Activated naive CD4-positive, alpha-beta T cell treated with anti-CD3 and anti-CD28 coated beads for 36 hours (primary cell): ENCODE measurements around the gene P2RX1. TPM values are rescaled to one million over a fixed set of nuclear protein-coding genes. Genes with fewer than 3 reads are reported as not detected.

ENCODE experiments used
- CTCF ChIA-PET: fragments of 350-600 bp; sonication (Branson Sonifier 250); formaldehyde crosslinking; loops from one replicate; lab custom pipeline; 2021; ENCODE audit warnings: antibody characterized with exemption; lab: Charles Lee
- DNase-seq: peaks from one replicate; pipeline ENCODE4 v3.0.0-alpha.2; 2020
- H3K27ac Mint-ChIP-seq: one replicate; pipeline ENCODE4 v1.8.0; 2021; ENCODE audit warnings: mild to moderate bottlenecking, mixed read lengths
- H3K27me3 Mint-ChIP-seq: one replicate; pipeline ENCODE4 v1.8.0; 2021; ENCODE audit warnings: low read depth, mixed read lengths
- H3K36me3 Mint-ChIP-seq: one replicate; pipeline ENCODE4 v1.8.0; 2021; ENCODE audit warnings: low read depth, mixed read lengths
- H3K4me1 Mint-ChIP-seq: one replicate; pipeline ENCODE4 v1.8.0; 2021; ENCODE audit warnings: low read depth, mixed read lengths
- H3K4me3 Mint-ChIP-seq: one replicate; pipeline ENCODE4 v1.8.0; 2021; ENCODE audit warnings: mild to moderate bottlenecking, moderate library complexity, mixed read lengths
- H3K9me3 Mint-ChIP-seq: one replicate; pipeline ENCODE4 v1.8.0; 2021; ENCODE audit warnings: mixed read lengths
- intact Hi-C: fragments of 100-400 bp; cut with micrococcal nuclease; formaldehyde crosslinking; loops from one replicate; pipeline ENCODE4 v1.15.1; 2023
- total RNA-seq, 2 experiments: library from RNA; stranded (reverse); gene quantifications; one replicate each; pipeline ENCODE4 v1.2.3, GENCODE V29; 2021

The P2RX1 gene
- total RNA-seq, 2 experiments from 2014 or later: 0.10 to 0.17 TPM

- Mint-ChIP-seq H3K9me3 (no peaks in the 10 kb centered on the region), H3K4me1 (no peaks in the 10 kb centered on the region), H3K36me3 (peaks cover 1% of the 10 kb centered on the region), H3K27ac (no peak overlapping the region), H3K4me3 (no peak overlapping the region), H3K27me3 (no peaks in the 10 kb centered on the region)
- intact Hi-C loops: no loop called here
- CTCF ChIA-PET: interaction anchor here (2.1 kb wide), 1 partner anchor 15 kb away, joined by 6 read pairs; no protein-coding TSS in a partner anchor
- DNase-seq: no peak
These were observed 12.9 kb upstream of the P2RX1 start for GRCh38 chr17:3929181-3929580.

GRCh38 chr17:3928406-3928805, 12.1 kb upstream of the P2RX1 start:
- CTCF ChIA-PET: interaction anchor here (2.1 kb wide), 1 partner anchor 14 kb away, joined by 6 read pairs; no protein-coding TSS in a partner anchor
- Mint-ChIP-seq H3K36me3 (peaks cover 1% of the 10 kb centered on the region), H3K4me1 (no peaks in the 10 kb centered on the region), H3K27ac (no peak overlapping the region), H3K4me3 (no peak overlapping the region), H3K27me3 (no peaks in the 10 kb centered on the region), H3K9me3 (no peaks in the 10 kb centered on the region)
- intact Hi-C loops: no loop called here
- no peak for DNase-seq

GRCh38 chr17:3927628-3928340, 11.5 kb upstream of the P2RX1 start:
- no peaks in the 10 kb centered on the region for H3K27me3 Mint-ChIP-seq
- CTCF ChIA-PET: interaction anchor here (2.1 kb wide), 1 partner anchor 14 kb away, joined by 6 read pairs; no protein-coding TSS in a partner anchor
- intact Hi-C loops: no loop called here

GRCh38 chr17:3926860-3927627, 10.8 kb upstream of the P2RX1 start:
- intact Hi-C loops: no loop called here
- Mint-ChIP-seq H3K9me3 (no peaks in the 10 kb centered on the region), H3K27ac (no peak overlapping the region), H3K4me3 (no peak overlapping the region), H3K36me3 (peaks cover 1% of the 10 kb centered on the region), H3K4me1 (no peaks in the 10 kb centered on the region), H3K27me3 (no peaks in the 10 kb centered on the region)
- CTCF ChIA-PET: interaction anchor here (2.1 kb wide), 1 partner anchor 13 kb away, joined by 6 read pairs; no protein-coding TSS in a partner anchor
- DNase-seq: no peak

More at GRCh38 chr17:3927628-3928340, 11.5 kb upstream of the P2RX1 start:
- DNase-seq: no peak
- no peak overlapping the region for H3K27ac Mint-ChIP-seq
- H3K4me1 Mint-ChIP-seq: no peaks in the 10 kb centered on the region
- no peak overlapping the region for H3K4me3 Mint-ChIP-seq
- H3K9me3 Mint-ChIP-seq: no peaks in the 10 kb centered on the region
- H3K36me3 Mint-ChIP-seq: peaks cover 1% of the 10 kb centered on the region

GRCh38 chr17:3925684-3926485, 9.6 kb upstream of the P2RX1 start:
- no peak overlapping the region for H3K27ac Mint-ChIP-seq
- H3K4me3 Mint-ChIP-seq: no peak overlapping the region
- peaks cover 1% of the 10 kb centered on the region for H3K36me3 Mint-ChIP-seq
- H3K9me3 Mint-ChIP-seq: no peaks in the 10 kb centered on the region
- no peak for DNase-seq
- intact Hi-C loops: no loop called here
- no peaks in the 10 kb centered on the region for H3K4me1 Mint-ChIP-seq
- no peaks in the 10 kb centered on the region for H3K27me3 Mint-ChIP-seq
- CTCF ChIA-PET: no interaction called here

- Mint-ChIP-seq H3K4me1 (no peaks in the 10 kb centered on the region), H3K36me3 (no peaks in the 10 kb centered on the region)
- CTCF ChIA-PET: interaction anchor here (0.7 kb wide), 1 partner anchor 11 kb away, joined by 3 read pairs; no protein-coding TSS in a partner anchor
These were observed 8.5 kb upstream of the P2RX1 start for GRCh38 chr17:3924512-3925350.

GRCh38 chr17:3923466-3924190, 7.4 kb upstream of the P2RX1 start:
- Mint-ChIP-seq H3K36me3 (no peaks in the 10 kb centered on the region), H3K9me3 (no peaks in the 10 kb centered on the region), H3K4me1 (no peaks in the 10 kb centered on the region), H3K27ac (no peak overlapping the region), H3K4me3 (no peak overlapping the region), H3K27me3 (no peaks in the 10 kb centered on the region)
- CTCF ChIA-PET: interaction anchor here (0.8 kb wide), 1 partner anchor 10 kb away, joined by 5 read pairs; no protein-coding TSS in a partner anchor
- intact Hi-C loops: no loop called here
- DNase-seq: no peak

More at GRCh38 chr17:3924512-3925350, 8.5 kb upstream of the P2RX1 start:
- intact Hi-C loops: no loop called here
- DNase-seq: no peak
- Mint-ChIP-seq H3K27me3 (no peaks in the 10 kb centered on the region), H3K4me3 (no peak overlapping the region), H3K9me3 (no peaks in the 10 kb centered on the region), H3K27ac (no peak overlapping the region)

GRCh38 chr17:3922765-3923164, 6.5 kb upstream of the P2RX1 start:
- no peaks in the 10 kb centered on the region for H3K9me3 Mint-ChIP-seq
- no peak overlapping the region for H3K4me3 Mint-ChIP-seq
- CTCF ChIA-PET: interaction anchor here (0.8 kb wide), 1 partner anchor 9 kb away, joined by 5 read pairs; no protein-coding TSS in a partner anchor
- H3K27me3 Mint-ChIP-seq: no peaks in the 10 kb centered on the region
- intact Hi-C loops: no loop called here
- H3K4me1 Mint-ChIP-seq: no peaks in the 10 kb centered on the region
- no peaks in the 10 kb centered on the region for H3K36me3 Mint-ChIP-seq
- no peak overlapping the region for H3K27ac Mint-ChIP-seq
- DNase-seq: no peak

GRCh38 chr17:3921502-3922319, 5.4 kb upstream of the P2RX1 start:
- no peak for DNase-seq
- no peak overlapping the region for H3K4me3 Mint-ChIP-seq
- H3K9me3 Mint-ChIP-seq: no peaks in the 10 kb centered on the region
- H3K27me3 Mint-ChIP-seq: no peaks in the 10 kb centered on the region
- peaks cover 4% of the 10 kb centered on the region for H3K4me1 Mint-ChIP-seq
- H3K36me3 Mint-ChIP-seq: no peaks in the 10 kb centered on the region
- intact Hi-C loops: no loop called here
- no peak overlapping the region for H3K27ac Mint-ChIP-seq
- CTCF ChIA-PET: interaction anchor here (0.8 to 1.3 kb wide), 2 partner anchors 8 to 184 kb away, joined by 3 to 6 read pairs; no protein-coding TSS in a partner anchor

- H3K27ac Mint-ChIP-seq: no peak overlapping the region
- no peak for DNase-seq
- intact Hi-C loops: no loop called here
- peaks cover 11% of the 10 kb centered on the region for H3K4me1 Mint-ChIP-seq
- no peak overlapping the region for H3K4me3 Mint-ChIP-seq
- no peaks in the 10 kb centered on the region for H3K27me3 Mint-ChIP-seq
- H3K9me3 Mint-ChIP-seq: no peaks in the 10 kb centered on the region
- no peaks in the 10 kb centered on the region for H3K36me3 Mint-ChIP-seq
- CTCF ChIA-PET: interaction anchor here (0.6 to 1.3 kb wide), 3 partner anchors 7 to 184 kb away, joined by 3 to 6 read pairs (median 5); no protein-coding TSS in a partner anchor
These were observed 4.7 kb upstream of the P2RX1 start for GRCh38 chr17:3921006-3921405.
